Gastrocnemius medialis (tissue), 4 donors: ENCODE results near the gene SLC34A2.

Source experiments
- POLR2A ChIP-seq, 2 donors: fragments of 450-650 bp; IDR thresholded peaks; one replicate each; pipeline ENCODE4 v1.6.1; 2017; ENCODE audit warnings: antibody characterized with exemption in 2 of 2, mild to moderate bottlenecking in 2 of 2, moderate library complexity in 2 of 2
- TF ChIP-seq, protein P1 (sequence below), 5 experiments: fragments of 450-650 bp in 3 of 5; fragments of 200-600 bp in 2 of 5; sonication (generic) in 2 of 5; IDR thresholded peaks in 4 of 5; conservative IDR thresholded peaks in 1 of 5; 1 replicate in 4 of 5; 2 replicates in 1 of 5; pipeline ENCODE4 v1.5.1; 2016 to 2019; ENCODE audit warnings: antibody characterized with exemption in 5 of 5, mild to moderate bottlenecking in 3 of 5, moderate library complexity in 3 of 5

DNA sequence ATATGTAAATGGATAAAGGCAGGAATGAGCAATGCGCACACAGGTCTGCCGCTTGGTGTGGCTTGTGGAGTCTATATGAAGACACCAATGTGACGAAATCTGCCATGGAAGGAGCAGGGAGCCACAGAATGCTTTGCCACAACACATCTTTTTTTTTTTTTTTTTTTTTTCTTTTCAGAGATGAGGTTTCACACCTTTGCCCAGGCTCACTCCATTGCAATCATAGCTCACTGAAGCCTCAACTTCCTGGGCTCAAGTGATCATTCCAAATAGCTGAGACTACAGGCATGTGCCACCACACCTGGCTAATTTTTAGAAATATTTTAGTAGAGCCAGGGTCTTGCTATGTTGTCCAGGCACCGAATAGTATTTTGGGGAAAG lies 17.4 kb upstream of the SLC34A2 start:
- TF ChIP-seq, protein P1, sequence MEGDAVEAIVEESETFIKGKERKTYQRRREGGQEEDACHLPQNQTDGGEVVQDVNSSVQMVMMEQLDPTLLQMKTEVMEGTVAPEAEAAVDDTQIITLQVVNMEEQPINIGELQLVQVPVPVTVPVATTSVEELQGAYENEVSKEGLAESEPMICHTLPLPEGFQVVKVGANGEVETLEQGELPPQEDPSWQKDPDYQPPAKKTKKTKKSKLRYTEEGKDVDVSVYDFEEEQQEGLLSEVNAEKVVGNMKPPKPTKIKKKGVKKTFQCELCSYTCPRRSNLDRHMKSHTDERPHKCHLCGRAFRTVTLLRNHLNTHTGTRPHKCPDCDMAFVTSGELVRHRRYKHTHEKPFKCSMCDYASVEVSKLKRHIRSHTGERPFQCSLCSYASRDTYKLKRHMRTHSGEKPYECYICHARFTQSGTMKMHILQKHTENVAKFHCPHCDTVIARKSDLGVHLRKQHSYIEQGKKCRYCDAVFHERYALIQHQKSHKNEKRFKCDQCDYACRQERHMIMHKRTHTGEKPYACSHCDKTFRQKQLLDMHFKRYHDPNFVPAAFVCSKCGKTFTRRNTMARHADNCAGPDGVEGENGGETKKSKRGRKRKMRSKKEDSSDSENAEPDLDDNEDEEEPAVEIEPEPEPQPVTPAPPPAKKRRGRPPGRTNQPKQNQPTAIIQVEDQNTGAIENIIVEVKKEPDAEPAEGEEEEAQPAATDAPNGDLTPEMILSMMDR (IDR thresholded peaks at IDR 0.05 in 4 of 5, conservative IDR thresholded peaks at IDR 0.05 in 1 of 5) = no peak
- no peak for TF ChIP-seq POLR2A (IDR thresholded peaks at IDR 0.05)
